GM18909 (cell line): ENCODE data around the gene C1QB.

Experiments
- ATAC-seq: cut with Tn5 transposase; IDR thresholded peaks from one replicate; pipeline ENCODE4 v1.9.1; 2021; ENCODE audit warnings: mild to moderate bottlenecking; ENCODE audit not compliant: unreplicated experiment, poor library complexity

The C1QB gene

GRCh38 chr1:22652881-22653316 is at the start of gene C1QB:
TSS of gene C1QB (plus strand) at chr1:22653236. CDS start at chr1:22659463, 6,227 bp downstream.
- ATAC-seq = no peak

- ATAC-seq = no peak
Measured at GRCh38 chr1:22606161-22606560, 46.9 kb upstream of the C1QB start.

GRCh38 chr1:22607154-22607553 is 45.9 kb upstream of the C1QB start:
- ATAC-seq = no peak

- no peak for ATAC-seq
Measured at GRCh38 chr1:22608361-22608760, 44.7 kb upstream of the C1QB start.

- ATAC-seq = no peak
Measured at GRCh38 chr1:22609291-22609690, 43.7 kb upstream of the C1QB start.

GRCh38 chr1:22611530-22611947 is 41.5 kb upstream of the C1QB start:
- ATAC-seq = no peak

- ATAC-seq = no peak
Measured at GRCh38 chr1:22612671-22613571, 40.1 kb upstream of the C1QB start.

GRCh38 chr1:22613572-22613918 is 39.5 kb upstream of the C1QB start:
- ATAC-seq = no peak

GRCh38 chr1:22613951-22614350 is 39.1 kb upstream of the C1QB start:
- no peak for ATAC-seq

- ATAC-seq = no peak
Measured at GRCh38 chr1:22615886-22616285, 37.1 kb upstream of the C1QB start.

- ATAC-seq = no peak
Measured at GRCh38 chr1:22616571-22616970, 36.5 kb upstream of the C1QB start.

- no peak for ATAC-seq
Measured at GRCh38 chr1:22618056-22618455, 35.0 kb upstream of the C1QB start.

GRCh38 chr1:22619252-22619651 is 33.8 kb upstream of the C1QB start:
- no peak for ATAC-seq

- no peak for ATAC-seq
Measured at GRCh38 chr1:22619798-22620197, 33.2 kb upstream of the C1QB start.

GRCh38 chr1:22621761-22622160 is 31.3 kb upstream of the C1QB start:
- no peak for ATAC-seq

GRCh38 chr1:22625262-22625925 is 27.6 kb upstream of the C1QB start:
- ATAC-seq = no peak

GRCh38 chr1:22626237-22627157 is 26.5 kb upstream of the C1QB start:
- no peak for ATAC-seq

GRCh38 chr1:22627331-22627730 is 25.7 kb upstream of the C1QB start:
- ATAC-seq = no peak

- no peak for ATAC-seq
Measured at GRCh38 chr1:22628698-22629444, 24.2 kb upstream of the C1QB start.

GRCh38 chr1:22629886-22630285 is 23.1 kb upstream of the C1QB start:
- no peak for ATAC-seq
